C4-2B (cell line): ENCODE measurements around the gene ATP5IF1.

Experiments used
- ZFX ChIP-seq: fragments of 450-650 bp; IDR thresholded peaks from 2 replicates; pipeline ENCODE4 v1.6.1; 2017
- TF ChIP-seq, protein P1 (sequence below): fragments of 450-650 bp; conservative IDR thresholded peaks from 2 replicates; pipeline ENCODE4 v1.5.1; 2017; ENCODE audit warnings: mild to moderate bottlenecking

DNA sequence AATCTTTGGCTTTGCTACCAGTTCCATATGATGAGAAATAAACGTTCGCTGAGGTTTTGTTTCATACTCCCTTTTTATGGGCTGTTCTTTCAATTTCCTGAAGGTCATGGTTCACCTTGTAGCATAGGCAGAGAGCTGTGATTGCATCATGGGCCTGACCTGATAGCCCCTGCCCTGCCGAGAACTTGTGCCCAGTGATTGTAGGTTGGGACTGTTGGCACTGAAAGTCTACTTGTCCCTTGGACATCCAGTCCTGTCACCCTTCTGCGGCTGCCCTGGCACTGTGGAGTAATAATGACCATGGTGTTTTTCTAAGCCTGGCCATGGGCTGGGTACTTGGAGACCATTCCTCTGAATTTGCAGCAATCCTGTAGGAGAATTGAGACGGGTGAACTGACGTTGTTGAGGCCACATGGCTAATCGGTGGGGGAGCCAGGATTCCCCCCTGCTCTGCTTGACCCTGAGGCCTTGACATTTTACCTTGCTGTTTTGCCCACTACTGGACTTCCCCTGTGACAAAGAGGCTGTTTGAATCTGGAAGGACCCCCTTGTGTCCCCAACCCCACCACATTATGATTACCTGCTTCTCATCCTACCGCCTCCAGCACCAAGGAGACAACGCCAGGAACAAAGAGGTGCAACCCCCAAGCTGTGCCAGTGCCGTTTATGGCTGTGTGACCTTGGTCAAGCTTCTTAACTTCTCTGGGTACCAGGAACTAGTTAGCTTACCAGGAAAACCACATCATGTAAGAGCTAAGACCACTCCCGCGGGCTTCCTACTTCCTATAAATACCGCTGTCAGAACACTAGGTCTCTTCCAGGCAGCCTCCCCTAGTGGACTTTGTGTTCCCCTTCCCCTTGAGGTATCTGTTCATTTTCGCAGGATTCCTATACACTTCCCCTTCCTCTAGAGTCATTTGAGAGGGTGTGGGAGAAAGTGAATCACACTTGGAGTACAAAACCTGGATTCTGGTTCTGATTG lies 46.8 kb downstream of the ATP5IF1 start:
- TF ChIP-seq, protein P1, sequence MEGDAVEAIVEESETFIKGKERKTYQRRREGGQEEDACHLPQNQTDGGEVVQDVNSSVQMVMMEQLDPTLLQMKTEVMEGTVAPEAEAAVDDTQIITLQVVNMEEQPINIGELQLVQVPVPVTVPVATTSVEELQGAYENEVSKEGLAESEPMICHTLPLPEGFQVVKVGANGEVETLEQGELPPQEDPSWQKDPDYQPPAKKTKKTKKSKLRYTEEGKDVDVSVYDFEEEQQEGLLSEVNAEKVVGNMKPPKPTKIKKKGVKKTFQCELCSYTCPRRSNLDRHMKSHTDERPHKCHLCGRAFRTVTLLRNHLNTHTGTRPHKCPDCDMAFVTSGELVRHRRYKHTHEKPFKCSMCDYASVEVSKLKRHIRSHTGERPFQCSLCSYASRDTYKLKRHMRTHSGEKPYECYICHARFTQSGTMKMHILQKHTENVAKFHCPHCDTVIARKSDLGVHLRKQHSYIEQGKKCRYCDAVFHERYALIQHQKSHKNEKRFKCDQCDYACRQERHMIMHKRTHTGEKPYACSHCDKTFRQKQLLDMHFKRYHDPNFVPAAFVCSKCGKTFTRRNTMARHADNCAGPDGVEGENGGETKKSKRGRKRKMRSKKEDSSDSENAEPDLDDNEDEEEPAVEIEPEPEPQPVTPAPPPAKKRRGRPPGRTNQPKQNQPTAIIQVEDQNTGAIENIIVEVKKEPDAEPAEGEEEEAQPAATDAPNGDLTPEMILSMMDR = no peak
- TF ChIP-seq ZFX = no peak
